ENCODE data around the gene MORN2. TPM values are rescaled to one million over a fixed set of nuclear protein-coding genes. Genes with fewer than 3 reads are reported as not detected.
A peak's percentile ranks its signal among the peaks of the same experiment; 100 is the strongest.

Gene MORN2
- total RNA-seq, 2 donors from 2014 or later, result 6.4 to 6.9 TPM

- H3K27me3 Mint-ChIP-seq, result no peaks in the 10 kb centered on the region
- no peak overlapping the region for H3K4me3 Mint-ChIP-seq
- H3K4me1 Mint-ChIP-seq (ENCODE audit: low read depth in 2 of 2), result peaks cover 20 to 21% of the 10 kb centered on the region in 2 donors
- H3K27ac Mint-ChIP-seq, result no peak overlapping the region
- ATAC-seq (no peak), DNase-seq (ENCODE audit: low spot score) (no peak)
- peaks cover 17% of the 10 kb centered on the region for H3K36me3 Mint-ChIP-seq
- peaks cover 3% of the 10 kb centered on the region for H3K9me3 Mint-ChIP-seq
Observed at GRCh38 chr2:38871432-38871831, 4.3 kb upstream of the MORN2 start.

GRCh38 chr2:38873763-38874162 lies 2.0 kb upstream of the MORN2 start:
- Mint-ChIP-seq H3K4me3 (no peak overlapping the region), H3K9me3 (peaks cover 3% of the 10 kb centered on the region), H3K4me1 (ENCODE audit: low read depth in 2 of 2) (peaks cover 18 to 23% of the 10 kb centered on the region in 2 donors), H3K27me3 (no peaks in the 10 kb centered on the region), H3K36me3 (peaks cover 17% of the 10 kb centered on the region), H3K27ac (no peak overlapping the region)
- DNase-seq (ENCODE audit: low spot score) (no peak), ATAC-seq (no peak)

- Mint-ChIP-seq H3K9me3 (no peaks in the 10 kb centered on the region), H3K27me3 (no peaks in the 10 kb centered on the region), H3K36me3 (peaks cover 6% of the 10 kb centered on the region), H3K4me1 (ENCODE audit: low read depth in 2 of 2) (peaks cover 18 to 20% of the 10 kb centered on the region in 2 donors), H3K27ac (peak overlapping the region; percentile 74 to 96), H3K4me3 (peak overlapping the region; percentile 96)
- ATAC-seq, result peak in 1 of 2 donors; percentile 2
- DNase-seq (ENCODE audit: low spot score), result no peak
Observed at GRCh38 chr2:38875227-38875575, 575 bp upstream of the MORN2 start.

GRCh38 chr2:38876407-38876806 lies 631 bp downstream of the MORN2 start:
- Mint-ChIP-seq H3K4me3 (peak overlapping the region; percentile 96), H3K27ac (peak overlapping the region; percentile 74 to 96), H3K27me3 (no peaks in the 10 kb centered on the region), H3K36me3 (peaks cover 5% of the 10 kb centered on the region), H3K9me3 (no peaks in the 10 kb centered on the region), H3K4me1 (ENCODE audit: low read depth in 2 of 2) (peaks cover 18 to 20% of the 10 kb centered on the region in 2 donors)
- no peak for DNase-seq (ENCODE audit: low spot score)
- ATAC-seq, result no peak

- H3K36me3 Mint-ChIP-seq, result no peaks in the 10 kb centered on the region
- H3K4me3 Mint-ChIP-seq, result no peak overlapping the region
- no peak overlapping the region for H3K27ac Mint-ChIP-seq
- no peak for DNase-seq (ENCODE audit: low spot score)
- H3K9me3 Mint-ChIP-seq, result no peaks in the 10 kb centered on the region
- no peak for ATAC-seq
- H3K4me1 Mint-ChIP-seq (ENCODE audit: low read depth in 2 of 2), result no peaks in the 10 kb centered on the region
- peaks cover 0 to 4% of the 10 kb centered on the region in 2 donors for H3K27me3 Mint-ChIP-seq
Observed at GRCh38 chr2:38886063-38886462, 10.3 kb downstream of the MORN2 start.

GRCh38 chr2:38887347-38887746 lies 11.6 kb downstream of the MORN2 start:
- Mint-ChIP-seq H3K4me3 (no peak overlapping the region), H3K36me3 (no peaks in the 10 kb centered on the region), H3K9me3 (no peaks in the 10 kb centered on the region), H3K27me3 (peaks cover 0 to 4% of the 10 kb centered on the region in 2 donors), H3K27ac (no peak overlapping the region), H3K4me1 (ENCODE audit: low read depth in 2 of 2) (no peaks in the 10 kb centered on the region)
- no peak for ATAC-seq
- DNase-seq (ENCODE audit: low spot score), result no peak

GRCh38 chr2:38887902-38888554 lies 12.3 kb downstream of the MORN2 start:
- ATAC-seq (no peak), DNase-seq (ENCODE audit: low spot score) (no peak)
- no peak overlapping the region for H3K27ac Mint-ChIP-seq
- no peaks in the 10 kb centered on the region for H3K36me3 Mint-ChIP-seq
- no peak overlapping the region for H3K4me3 Mint-ChIP-seq
- H3K4me1 Mint-ChIP-seq (ENCODE audit: low read depth in 2 of 2), result no peaks in the 10 kb centered on the region
- no peaks in the 10 kb centered on the region for H3K9me3 Mint-ChIP-seq
- peaks cover 0 to 4% of the 10 kb centered on the region in 2 donors for H3K27me3 Mint-ChIP-seq

GRCh38 chr2:38889045-38889444 lies 13.3 kb downstream of the MORN2 start:
- ATAC-seq, result no peak
- DNase-seq (ENCODE audit: low spot score), result no peak
- no peaks in the 10 kb centered on the region for H3K4me1 Mint-ChIP-seq (ENCODE audit: low read depth in 2 of 2)
- no peaks in the 10 kb centered on the region for H3K36me3 Mint-ChIP-seq
- peaks cover 0 to 4% of the 10 kb centered on the region in 2 donors for H3K27me3 Mint-ChIP-seq
- H3K27ac Mint-ChIP-seq, result no peak overlapping the region
- H3K9me3 Mint-ChIP-seq, result no peaks in the 10 kb centered on the region
- no peak overlapping the region for H3K4me3 Mint-ChIP-seq

GRCh38 chr2:38889575-38889974 lies 13.8 kb downstream of the MORN2 start, which contains the start of gene ARHGEF33:
ARHGEF33 (plus strand) TSS chr2:38889875; CDS start chr2:38919448, 29,573 bp downstream.
- DNase-seq (ENCODE audit: low spot score) (no peak), ATAC-seq (no peak)
- peaks cover 0 to 4% of the 10 kb centered on the region in 2 donors for H3K27me3 Mint-ChIP-seq
- no peak within 1 kb of the TSS for H3K27ac Mint-ChIP-seq
- no peaks in the 10 kb centered on the region for H3K9me3 Mint-ChIP-seq
- H3K4me3 Mint-ChIP-seq, result no peak within 1 kb of the TSS
- no peaks in the 10 kb centered on the region for H3K36me3 Mint-ChIP-seq
- no peaks in the 10 kb centered on the region for H3K4me1 Mint-ChIP-seq (ENCODE audit: low read depth in 2 of 2)

- no peaks in the 10 kb centered on the region for H3K36me3 Mint-ChIP-seq
- no peak overlapping the region for H3K4me3 Mint-ChIP-seq
- peaks cover 0 to 7% of the 10 kb centered on the region in 2 donors for H3K27me3 Mint-ChIP-seq
- no peak overlapping the region for H3K27ac Mint-ChIP-seq
- DNase-seq (ENCODE audit: low spot score) (no peak), ATAC-seq (no peak)
- no peaks in the 10 kb centered on the region for H3K9me3 Mint-ChIP-seq
- H3K4me1 Mint-ChIP-seq (ENCODE audit: low read depth in 2 of 2), result no peaks in the 10 kb centered on the region
Observed at GRCh38 chr2:38892819-38893218, 17.0 kb downstream of the MORN2 start.

- DNase-seq (ENCODE audit: low spot score) (no peak), ATAC-seq (no peak)
- Mint-ChIP-seq H3K27me3 (peaks cover 0 to 13% of the 10 kb centered on the region in 2 donors), H3K4me3 (no peak overlapping the region), H3K36me3 (no peaks in the 10 kb centered on the region), H3K27ac (no peak overlapping the region), H3K9me3 (no peaks in the 10 kb centered on the region), H3K4me1 (ENCODE audit: low read depth in 2 of 2) (no peaks in the 10 kb centered on the region)
Observed at GRCh38 chr2:38898256-38898655, 22.5 kb downstream of the MORN2 start.

- H3K36me3 Mint-ChIP-seq, result no peaks in the 10 kb centered on the region
- peaks cover 0 to 16% of the 10 kb centered on the region in 2 donors for H3K27me3 Mint-ChIP-seq
- no peak for ATAC-seq
- DNase-seq (ENCODE audit: low spot score), result no peak
- H3K27ac Mint-ChIP-seq, result no peak overlapping the region
- H3K4me3 Mint-ChIP-seq, result no peak overlapping the region
- no peaks in the 10 kb centered on the region for H3K4me1 Mint-ChIP-seq (ENCODE audit: low read depth in 2 of 2)
- no peaks in the 10 kb centered on the region for H3K9me3 Mint-ChIP-seq
Observed at GRCh38 chr2:38900726-38901125, 24.9 kb downstream of the MORN2 start.

GRCh38 chr2:38905251-38905650 lies 29.5 kb downstream of the MORN2 start:
- Mint-ChIP-seq H3K4me3 (no peak overlapping the region), H3K36me3 (no peaks in the 10 kb centered on the region), H3K9me3 (no peaks in the 10 kb centered on the region), H3K27ac (no peak overlapping the region), H3K4me1 (ENCODE audit: low read depth in 2 of 2) (peaks cover 6 to 16% of the 10 kb centered on the region in 2 donors), H3K27me3 (peaks cover 0 to 7% of the 10 kb centered on the region in 2 donors)
- no peak for ATAC-seq
- no peak for DNase-seq (ENCODE audit: low spot score)

GRCh38 chr2:38907242-38907641 lies 31.5 kb downstream of the MORN2 start:
- no peaks in the 10 kb centered on the region for H3K36me3 Mint-ChIP-seq
- peaks cover 6 to 16% of the 10 kb centered on the region in 2 donors for H3K4me1 Mint-ChIP-seq (ENCODE audit: low read depth in 2 of 2)
- no peaks in the 10 kb centered on the region for H3K9me3 Mint-ChIP-seq

More at GRCh38 chr2:38907242-38907641, 31.5 kb downstream of the MORN2 start:
- ATAC-seq (no peak), DNase-seq (ENCODE audit: low spot score) (no peak)
- peaks cover 0 to 6% of the 10 kb centered on the region in 2 donors for H3K27me3 Mint-ChIP-seq
- H3K27ac Mint-ChIP-seq, result peak overlapping the region in 1 of 2 donors; percentile 63
- no peak overlapping the region for H3K4me3 Mint-ChIP-seq

Measured in natural killer cell treated with Interleukin-12 subunit alpha and Interleukin-12 subunit beta and Interleukin-15 and Interleukin-18, amount 100 ng/mL, for 72 hours (primary cell).